OCI-LY1 (cell line): Measurements from ENCODE around the gene CHRNB4.

Experiments
- H2AFZ ChIP-seq: fragments of 200-600 bp; sonication (generic), shearing (Covaris generic); 2 replicates; pipeline ENCODE4 v1.6.0; 2014; ENCODE audit warnings: antibody characterized with exemption, mild to moderate bottlenecking, low read length
- H3F3A ChIP-seq: fragments of 200-600 bp; sonication (generic), shearing (Covaris generic); 2 replicates; pipeline ENCODE4 v1.6.0; 2014; ENCODE audit warnings: mild to moderate bottlenecking, antibody characterized with exemption, low read length, moderate library complexity; ENCODE audit not compliant: insufficient read depth
- H3K27ac ChIP-seq: fragments of 200-600 bp; sonication (generic); 2 replicates; pipeline ENCODE4 v1.5.1; 2014; ENCODE audit warnings: low read length, mixed run types, mild to moderate bottlenecking, low read depth; ENCODE audit not compliant: poor library complexity, severe bottlenecking
- H3K27me3 ChIP-seq: fragments of 200-600 bp; sonication (generic); 2 replicates; pipeline ENCODE4 v1.6.0; 2014; ENCODE audit warnings: antibody characterized with exemption, mild to moderate bottlenecking, low read length, moderate library complexity; ENCODE audit not compliant: insufficient read depth
- H3K36me3 ChIP-seq: fragments of 200-600 bp; sonication (generic); 2 replicates; pipeline ENCODE4 v1.6.1; 2014; ENCODE audit warnings: mild to moderate bottlenecking, antibody characterized with exemption, low read length, moderate library complexity, mixed read lengths; ENCODE audit not compliant: insufficient read depth
- H3K4me1 ChIP-seq: fragments of 200-600 bp; sonication (generic); 2 replicates; pipeline ENCODE4 v1.5.1; 2014; ENCODE audit warnings: mild to moderate bottlenecking, low read length, moderate library complexity; ENCODE audit not compliant: insufficient read depth, severe bottlenecking
- H3K4me2 ChIP-seq: fragments of 200-600 bp; sonication (generic), shearing (Covaris generic); 2 replicates; pipeline ENCODE4 v1.6.1; 2014; ENCODE audit warnings: low read length
- H3K4me3 ChIP-seq: fragments of 200-600 bp; sonication (generic); 2 replicates; pipeline ENCODE4 v1.5.1; 2014; ENCODE audit warnings: low read length, low read depth, mild to moderate bottlenecking, mixed read lengths; ENCODE audit not compliant: poor library complexity, severe bottlenecking
- H3K79me2 ChIP-seq: fragments of 200-600 bp; shearing (Covaris generic); 2 replicates; pipeline ENCODE4 v1.6.1; 2016; ENCODE audit warnings: mixed run types, low read length, mixed read lengths; ENCODE audit not compliant: insufficient read depth
- H3K9ac ChIP-seq: fragments of 200-600 bp; sonication (generic), shearing (Covaris generic); 2 replicates; pipeline ENCODE4 v1.6.1; 2014; ENCODE audit warnings: mild to moderate bottlenecking, low read length, mixed read lengths
- H3K9me2 ChIP-seq: fragments of 200-600 bp; sonication (generic), shearing (Covaris generic); 2 replicates; pipeline ENCODE4 v1.6.1; 2014; ENCODE audit warnings: low read depth, mild to moderate bottlenecking, low read length, mixed read lengths
- H3K9me3 ChIP-seq: fragments of 200-600 bp; shearing (Covaris generic); 2 replicates; pipeline ENCODE4 v1.6.1; 2014; ENCODE audit warnings: low read length, mixed read lengths
- H4K20me1 ChIP-seq: fragments of 200-600 bp; sonication (generic), shearing (Covaris generic); 2 replicates; pipeline ENCODE4 v1.6.0; 2016; ENCODE audit warnings: mild to moderate bottlenecking, low read length; ENCODE audit not compliant: insufficient read depth
- CTCF ChIP-seq: fragments of 200-600 bp; sonication (generic), shearing (Covaris generic); IDR thresholded peaks from 2 replicates; pipeline ENCODE4 v1.5.1; 2017; ENCODE audit warnings: mild to moderate bottlenecking, antibody characterized with exemption, low read length, moderate library complexity, mixed read lengths
- EZH2 ChIP-seq: fragments of 200-600 bp; sonication (generic), shearing (Covaris generic); IDR thresholded peaks from 2 replicates; pipeline ENCODE4 v1.8.0; 2017; ENCODE audit warnings: borderline replicate concordance, mixed run types, mild to moderate bottlenecking, antibody characterized with exemption, low read length, moderate library complexity, mixed read lengths

CHRNB4 gene

GRCh38 chr15:78633348-78633747 is 7.7 kb downstream of the CHRNB4 start:
- Histone ChIP-seq H3K9me2 (no peaks in the 10 kb centered on the region), H3K36me3 (no peaks in the 10 kb centered on the region; the same call in 1 of the 2 replicates), H3K79me2 (no peaks in the 10 kb centered on the region), H3K9me3 (peaks cover 3% of the 10 kb centered on the region; the same call in 1 of the 2 replicates), H4K20me1 (no peaks in the 10 kb centered on the region), H3K27me3 (peaks cover 13% of the 10 kb centered on the region; the same call in 1 of the 2 replicates), H3K4me1 (no peaks in the 10 kb centered on the region), H2AFZ (no peak overlapping the region), H3K4me2 (no peak overlapping the region), H3F3A (no peaks in the 10 kb centered on the region), H3K9ac (no peak overlapping the region), H3K4me3 (no peak overlapping the region), H3K27ac (no peak overlapping the region)
- TF ChIP-seq CTCF = no peak
- TF ChIP-seq EZH2 = no peak

DNA sequence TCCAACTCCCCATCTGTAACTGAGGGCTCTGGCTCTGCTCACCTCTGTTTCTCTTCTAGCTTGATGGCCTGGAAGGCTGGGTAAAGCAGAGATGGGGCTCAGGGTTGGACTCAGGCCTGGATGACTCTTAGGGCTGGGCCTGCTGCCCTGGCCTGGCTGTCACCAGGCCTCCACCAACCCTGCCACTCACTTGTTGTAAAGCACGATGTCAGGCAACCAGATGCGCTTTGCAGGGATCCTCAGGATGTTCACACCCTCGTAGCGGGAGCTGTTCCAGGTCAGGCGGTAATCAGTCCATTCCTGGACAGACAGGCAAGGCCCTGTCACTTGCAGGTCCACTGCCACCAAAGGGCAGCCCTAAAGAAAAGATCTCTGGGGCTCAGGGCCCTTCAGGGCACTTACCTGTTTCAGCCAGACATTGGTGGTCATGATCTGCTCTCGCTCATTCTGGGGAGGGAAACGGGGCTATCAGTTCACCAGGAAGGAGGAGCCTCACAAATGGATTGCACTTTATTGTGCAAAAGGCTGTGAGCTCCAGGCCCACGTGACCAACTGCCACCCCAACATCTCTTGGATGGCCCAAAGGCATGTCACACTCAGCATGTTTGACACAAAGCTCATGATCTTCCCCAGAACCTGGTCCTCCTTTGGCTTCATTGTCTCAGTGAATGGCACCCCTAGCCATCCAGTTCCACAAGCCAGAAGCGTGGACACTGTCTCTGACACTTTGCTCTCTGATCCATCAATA is 9.9 kb downstream of the CHRNB4 start:
- H3F3A ChIP-seq = no peaks in the 10 kb centered on the region
- H2AFZ ChIP-seq = no peak overlapping the region
- peaks cover 20% of the 10 kb centered on the region; the same call in 1 of the 2 replicates for H3K27me3 ChIP-seq
- no peak overlapping the region for H3K4me3 ChIP-seq
- H3K79me2 ChIP-seq = no peaks in the 10 kb centered on the region
- H3K36me3 ChIP-seq = no peaks in the 10 kb centered on the region; the same call in 1 of the 2 replicates
- H3K9me2 ChIP-seq = no peaks in the 10 kb centered on the region
- H3K4me2 ChIP-seq = no peak overlapping the region
- H3K9ac ChIP-seq = no peak overlapping the region
- H4K20me1 ChIP-seq = no peaks in the 10 kb centered on the region
- no peaks in the 10 kb centered on the region for H3K4me1 ChIP-seq
- peaks cover 3% of the 10 kb centered on the region; the same call in 1 of the 2 replicates for H3K9me3 ChIP-seq
- TF ChIP-seq CTCF (no peak), EZH2 (no peak)
- H3K27ac ChIP-seq = no peak overlapping the region

GRCh38 chr15:78629716-78630065 is 11.3 kb downstream of the CHRNB4 start:
- H3K36me3 ChIP-seq = no peaks in the 10 kb centered on the region; the same call in 1 of the 2 replicates
- H4K20me1 ChIP-seq = no peaks in the 10 kb centered on the region
- peaks cover 20% of the 10 kb centered on the region; the same call in 1 of the 2 replicates for H3K27me3 ChIP-seq
- H3K4me3 ChIP-seq = no peak overlapping the region
- H3K27ac ChIP-seq = no peak overlapping the region
- no peaks in the 10 kb centered on the region for H3K9me2 ChIP-seq
- H3K9ac ChIP-seq = no peak overlapping the region
- H3K9me3 ChIP-seq = peaks cover 3% of the 10 kb centered on the region; the same call in 1 of the 2 replicates
- no peaks in the 10 kb centered on the region for H3F3A ChIP-seq
- H3K4me1 ChIP-seq = no peaks in the 10 kb centered on the region
- H3K79me2 ChIP-seq = no peaks in the 10 kb centered on the region
- no peak overlapping the region for H3K4me2 ChIP-seq
- no peak for TF ChIP-seq EZH2
- TF ChIP-seq CTCF = no peak
- H2AFZ ChIP-seq = no peak overlapping the region
